ENCODE results near the gene COL20A1. TPM values are rescaled to one million over a fixed set of nuclear protein-coding genes. Genes with fewer than 3 reads are reported as not detected.

Gene COL20A1
- total RNA-seq, 1 donor from 2014 or later = 0.25 TPM

- TF ChIP-seq, protein P1, sequence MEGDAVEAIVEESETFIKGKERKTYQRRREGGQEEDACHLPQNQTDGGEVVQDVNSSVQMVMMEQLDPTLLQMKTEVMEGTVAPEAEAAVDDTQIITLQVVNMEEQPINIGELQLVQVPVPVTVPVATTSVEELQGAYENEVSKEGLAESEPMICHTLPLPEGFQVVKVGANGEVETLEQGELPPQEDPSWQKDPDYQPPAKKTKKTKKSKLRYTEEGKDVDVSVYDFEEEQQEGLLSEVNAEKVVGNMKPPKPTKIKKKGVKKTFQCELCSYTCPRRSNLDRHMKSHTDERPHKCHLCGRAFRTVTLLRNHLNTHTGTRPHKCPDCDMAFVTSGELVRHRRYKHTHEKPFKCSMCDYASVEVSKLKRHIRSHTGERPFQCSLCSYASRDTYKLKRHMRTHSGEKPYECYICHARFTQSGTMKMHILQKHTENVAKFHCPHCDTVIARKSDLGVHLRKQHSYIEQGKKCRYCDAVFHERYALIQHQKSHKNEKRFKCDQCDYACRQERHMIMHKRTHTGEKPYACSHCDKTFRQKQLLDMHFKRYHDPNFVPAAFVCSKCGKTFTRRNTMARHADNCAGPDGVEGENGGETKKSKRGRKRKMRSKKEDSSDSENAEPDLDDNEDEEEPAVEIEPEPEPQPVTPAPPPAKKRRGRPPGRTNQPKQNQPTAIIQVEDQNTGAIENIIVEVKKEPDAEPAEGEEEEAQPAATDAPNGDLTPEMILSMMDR (IDR thresholded peaks at IDR 0.05; ENCODE audit: unreplicated experiment) = no peak
- no peak for DNase-seq (ENCODE audit: low spot score in 2 of 2, unreplicated experiment in 2 of 2)
- H3K27ac Mint-ChIP-seq = no peak overlapping the region
- H3K27me3 Mint-ChIP-seq (ENCODE audit: low read depth) = peaks cover 5% of the 10 kb centered on the region
- H3K4me1 Mint-ChIP-seq = peaks cover 5% of the 10 kb centered on the region
- H3K9me3 Mint-ChIP-seq = peaks cover 6% of the 10 kb centered on the region
- H3K4me3 Mint-ChIP-seq = no peak overlapping the region
- no peaks in the 10 kb centered on the region for H3K36me3 Mint-ChIP-seq
Measured at GRCh38 chr20:63347950-63348827, 55.2 kb downstream of the COL20A1 start.

- H3K27ac Mint-ChIP-seq = no peak overlapping the region
- no peaks in the 10 kb centered on the region for H3K36me3 Mint-ChIP-seq
- DNase-seq (ENCODE audit: low spot score in 2 of 2, unreplicated experiment in 2 of 2) = no peak
- peaks cover 6% of the 10 kb centered on the region for H3K9me3 Mint-ChIP-seq
- H3K4me3 Mint-ChIP-seq = no peak overlapping the region
- TF ChIP-seq, protein P1 (IDR thresholded peaks at IDR 0.05; ENCODE audit: unreplicated experiment) = no peak
- H3K27me3 Mint-ChIP-seq (ENCODE audit: low read depth) = peaks cover 5% of the 10 kb centered on the region
- H3K4me1 Mint-ChIP-seq = peaks cover 3% of the 10 kb centered on the region
Measured at GRCh38 chr20:63348828-63349515, 56.0 kb downstream of the COL20A1 start.

DNA sequence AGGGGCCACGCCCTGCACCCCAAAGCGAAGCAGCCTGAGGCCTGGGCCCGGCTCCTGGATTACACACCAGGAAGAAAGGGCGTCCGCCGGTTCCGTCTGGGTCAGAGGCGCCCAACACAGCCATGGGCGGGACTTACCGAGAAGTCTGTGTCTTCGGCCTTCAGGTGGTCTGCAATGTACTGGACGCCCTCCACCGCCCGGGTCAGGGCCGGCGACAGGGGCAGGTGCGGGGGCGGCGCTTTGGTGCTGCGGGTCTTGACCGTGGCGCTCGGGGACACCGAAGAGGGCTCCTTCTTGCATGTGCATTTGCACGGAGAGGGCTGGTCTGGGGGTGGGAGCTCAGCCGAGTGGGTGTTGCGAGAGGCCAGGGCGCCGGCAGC is 56.5 kb downstream of the COL20A1 start:
- Mint-ChIP-seq H3K27ac (no peak overlapping the region), H3K4me3 (no peak overlapping the region), H3K4me1 (peaks cover 2% of the 10 kb centered on the region), H3K27me3 (ENCODE audit: low read depth) (peaks cover 5% of the 10 kb centered on the region), H3K9me3 (peaks cover 6% of the 10 kb centered on the region), H3K36me3 (no peaks in the 10 kb centered on the region)
- TF ChIP-seq, protein P1 (IDR thresholded peaks at IDR 0.05; ENCODE audit: unreplicated experiment) = no peak
- DNase-seq (ENCODE audit: low spot score in 2 of 2, unreplicated experiment in 2 of 2) = no peak

- H3K36me3 Mint-ChIP-seq = no peaks in the 10 kb centered on the region
- no peak overlapping the region for H3K27ac Mint-ChIP-seq
- H3K9me3 Mint-ChIP-seq = peaks cover 6% of the 10 kb centered on the region
- no peak for DNase-seq (ENCODE audit: low spot score in 2 of 2, unreplicated experiment in 2 of 2)
- no peak overlapping the region for H3K4me3 Mint-ChIP-seq
- TF ChIP-seq, protein P1 (IDR thresholded peaks at IDR 0.05; ENCODE audit: unreplicated experiment) = no peak
- H3K4me1 Mint-ChIP-seq = peaks cover 2% of the 10 kb centered on the region
- peaks cover 5% of the 10 kb centered on the region for H3K27me3 Mint-ChIP-seq (ENCODE audit: low read depth)
Measured at GRCh38 chr20:63350196-63350595, 57.2 kb downstream of the COL20A1 start.

- Mint-ChIP-seq H3K4me3 (no peak overlapping the region), H3K36me3 (no peaks in the 10 kb centered on the region), H3K27ac (no peak overlapping the region), H3K27me3 (ENCODE audit: low read depth) (peaks cover 5% of the 10 kb centered on the region), H3K9me3 (peaks cover 6% of the 10 kb centered on the region), H3K4me1 (peaks cover 2% of the 10 kb centered on the region)
- no peak for DNase-seq (ENCODE audit: low spot score in 2 of 2, unreplicated experiment in 2 of 2)
- TF ChIP-seq, protein P1 (IDR thresholded peaks at IDR 0.05; ENCODE audit: unreplicated experiment) = no peak
Measured at GRCh38 chr20:63350597-63351325, 57.8 kb downstream of the COL20A1 start.
